Measurements from ENCODE around the gene HLA-F.

GRCh38 chr6:29676981-29677601 is 46.1 kb upstream of the HLA-F start:
- TF ChIP-seq CTCF (IDR thresholded peaks at IDR 0.05) (no peak), POLR2A (IDR thresholded peaks at IDR 0.05) (no peak), EP300 (IDR thresholded peaks at IDR 0.05) (no peak)
